ENCODE measurements around the gene EEF2K.
A peak's percentile ranks its signal among the peaks of the same experiment; 100 is the strongest.
"Not testable (repeated sequence)": the region's sequence is repeated elsewhere in the genome, so short reads cannot be mapped to it uniquely, and the experiment has no call there.

EEF2K gene

DNA sequence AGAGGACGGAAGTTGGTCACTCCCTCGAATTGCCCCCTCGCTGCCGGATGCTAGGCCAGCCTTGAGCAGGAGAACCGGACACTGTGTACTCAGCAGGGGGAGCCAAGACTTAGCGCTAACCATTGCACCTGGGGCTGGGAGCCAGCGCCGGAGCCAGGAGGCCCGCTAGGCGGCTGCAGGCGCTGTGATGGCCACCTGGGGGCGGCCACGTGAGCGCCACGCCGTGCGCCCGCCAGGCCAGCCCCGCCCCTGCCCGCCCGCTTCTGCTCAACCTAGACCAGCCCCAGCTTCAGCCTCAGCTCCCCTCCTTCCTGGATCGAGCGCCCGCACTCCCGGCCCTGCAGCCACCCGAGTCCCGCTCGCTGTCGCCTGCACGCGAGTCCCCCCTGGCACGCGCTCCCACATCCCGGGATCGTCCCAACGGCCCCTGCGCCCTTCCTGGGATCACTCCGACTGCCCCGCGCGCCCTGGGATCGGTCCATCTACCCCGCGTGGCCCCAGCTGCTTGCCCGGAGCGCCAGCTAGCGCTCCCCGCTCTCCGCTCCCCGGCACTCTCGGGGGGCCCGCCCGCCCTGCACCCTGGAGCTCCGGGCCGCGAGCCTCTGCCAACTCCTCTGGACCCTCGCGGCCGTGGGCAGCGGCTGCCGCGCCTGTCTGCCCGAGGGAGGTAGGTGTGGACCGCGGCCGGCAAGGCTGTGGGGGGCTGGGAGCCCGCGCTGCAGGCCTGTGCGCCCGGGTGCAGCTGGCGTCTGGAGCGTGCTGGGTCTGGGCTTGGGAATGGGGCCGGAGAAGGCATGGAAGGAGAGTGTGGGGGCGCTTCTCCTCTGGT is at the start of gene EEF2K:
EEF2K (plus strand) TSS at position 266 of the 829 bp plus-strand sequence. CDS start 19,452 bp downstream, outside the sequence.
- no peaks in the 10 kb centered on the region for H3K9me3 Mint-ChIP-seq
- peaks cover 20% of the 10 kb centered on the region for H3K36me3 Mint-ChIP-seq
- peak within 1 kb of the TSS; percentile 77 for H3K27ac Mint-ChIP-seq
- H3K4me1 Mint-ChIP-seq, result peaks cover 48% of the 10 kb centered on the region
- H3K4me3 Mint-ChIP-seq, result peak within 1 kb of the TSS; percentile 89
- peak; percentile 92 for ATAC-seq
- H3K27me3 Mint-ChIP-seq, result no peaks in the 10 kb centered on the region

- H3K36me3 Mint-ChIP-seq, result peaks cover 7% of the 10 kb centered on the region
- peaks cover 18% of the 10 kb centered on the region for H3K27me3 Mint-ChIP-seq
- ATAC-seq, result no peak
- H3K9me3 Mint-ChIP-seq, result peaks cover 5% of the 10 kb centered on the region
- no peak overlapping the region for H3K4me3 Mint-ChIP-seq
- no peak overlapping the region for H3K27ac Mint-ChIP-seq
- no peaks in the 10 kb centered on the region for H3K4me1 Mint-ChIP-seq
Measured at GRCh38 chr16:22161401-22161800, 44.7 kb upstream of the EEF2K start.

DNA sequence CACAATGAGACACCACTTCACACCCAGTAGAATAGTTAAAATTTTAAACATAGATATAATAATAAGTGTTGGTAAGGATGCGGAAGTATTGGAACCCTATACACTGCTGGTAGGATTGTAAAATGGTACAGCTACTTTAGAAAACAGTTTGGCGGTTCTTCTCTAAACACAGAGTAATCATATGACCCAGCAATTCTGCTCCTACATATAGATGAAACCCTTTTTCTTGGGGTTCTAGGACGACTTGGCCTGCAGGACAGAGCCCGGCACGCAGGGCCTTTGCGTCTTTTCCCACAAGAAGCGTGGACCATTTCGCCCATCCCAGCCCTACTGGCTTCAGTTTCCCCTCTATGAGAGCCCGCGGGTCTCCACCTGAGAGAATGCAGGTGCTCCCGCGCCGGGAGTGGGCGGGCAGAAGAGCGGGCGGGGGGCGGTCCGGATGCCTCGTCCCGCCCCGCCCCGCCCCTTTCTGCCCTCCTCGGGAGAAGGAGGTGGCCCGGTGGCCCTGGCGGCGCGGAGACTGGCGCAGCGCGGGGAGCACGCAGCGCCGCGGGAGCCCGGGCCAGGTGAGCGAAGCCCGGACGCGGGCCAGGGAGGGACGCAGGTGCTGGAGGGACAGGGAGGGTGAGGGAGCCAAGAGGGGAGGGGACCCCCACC is 44.0 kb upstream of the EEF2K start, which contains the start of gene SDR42E2:
SDR42E2 (plus strand) TSS at position 508 of the 657 bp plus-strand sequence. CDS start 3,077 bp downstream, outside the sequence.
- H3K27ac Mint-ChIP-seq, result no peak within 1 kb of the TSS
- ATAC-seq, result peak; percentile 24
- peak within 1 kb of the TSS; percentile 3 for H3K4me3 Mint-ChIP-seq

DNA sequence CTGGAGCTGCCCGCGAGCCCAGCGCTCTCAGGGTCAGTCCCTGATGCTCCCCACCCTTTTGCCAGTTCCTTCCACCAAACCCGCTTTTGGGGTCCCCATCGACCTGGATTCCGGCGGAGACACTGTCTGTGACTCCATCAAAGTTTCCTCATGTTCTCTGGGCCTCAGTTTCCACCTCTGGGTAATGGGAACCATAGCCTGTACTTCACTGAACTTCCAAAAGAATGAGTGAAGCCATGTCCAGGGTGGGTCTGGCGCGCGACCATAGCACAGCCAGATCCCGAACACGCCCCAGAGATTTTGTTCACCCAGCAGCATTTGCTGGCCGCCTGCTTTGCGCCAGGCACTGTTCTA is 43.4 kb upstream of the EEF2K start:
- H3K27me3 Mint-ChIP-seq, result peaks cover 16% of the 10 kb centered on the region
- no peaks in the 10 kb centered on the region for H3K4me1 Mint-ChIP-seq
- no peak overlapping the region for H3K27ac Mint-ChIP-seq
- H3K9me3 Mint-ChIP-seq, result peaks cover 5% of the 10 kb centered on the region
- H3K4me3 Mint-ChIP-seq, result no peak overlapping the region
- ATAC-seq, result no peak
- H3K36me3 Mint-ChIP-seq, result peaks cover 7% of the 10 kb centered on the region

More for the DNA sequence above, 44.0 kb upstream of the EEF2K start, which contains the start of gene SDR42E2:
- Mint-ChIP-seq H3K36me3 (peaks cover 7% of the 10 kb centered on the region), H3K27me3 (peaks cover 16% of the 10 kb centered on the region), H3K9me3 (peaks cover 5% of the 10 kb centered on the region), H3K4me1 (no peaks in the 10 kb centered on the region)

DNA sequence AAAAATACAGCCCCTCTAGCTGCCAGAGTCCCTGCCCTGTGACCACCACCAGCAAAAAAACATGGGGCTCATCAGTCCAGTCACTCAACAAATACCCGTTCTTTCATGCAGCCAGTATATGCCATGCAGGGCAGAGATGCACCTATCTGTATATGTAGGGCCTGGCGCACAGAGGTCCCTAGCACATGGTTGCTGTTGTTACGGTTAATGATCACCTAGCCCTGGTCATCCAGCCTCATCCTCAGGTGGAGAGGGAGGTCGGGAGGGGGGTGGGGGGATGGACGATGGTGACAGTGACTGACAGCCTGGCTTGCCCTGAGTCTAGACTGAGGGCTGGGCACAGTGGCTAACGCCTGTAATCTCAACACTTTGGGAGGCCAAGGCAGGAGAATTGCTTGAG is 42.3 kb upstream of the EEF2K start:
- H3K4me3 Mint-ChIP-seq, result no peak overlapping the region
- H3K4me1 Mint-ChIP-seq, result no peaks in the 10 kb centered on the region
- peaks cover 16% of the 10 kb centered on the region for H3K27me3 Mint-ChIP-seq
- no peak for ATAC-seq
- H3K36me3 Mint-ChIP-seq, result peaks cover 7% of the 10 kb centered on the region
- H3K9me3 Mint-ChIP-seq, result peaks cover 5% of the 10 kb centered on the region
- H3K27ac Mint-ChIP-seq, result no peak overlapping the region

DNA sequence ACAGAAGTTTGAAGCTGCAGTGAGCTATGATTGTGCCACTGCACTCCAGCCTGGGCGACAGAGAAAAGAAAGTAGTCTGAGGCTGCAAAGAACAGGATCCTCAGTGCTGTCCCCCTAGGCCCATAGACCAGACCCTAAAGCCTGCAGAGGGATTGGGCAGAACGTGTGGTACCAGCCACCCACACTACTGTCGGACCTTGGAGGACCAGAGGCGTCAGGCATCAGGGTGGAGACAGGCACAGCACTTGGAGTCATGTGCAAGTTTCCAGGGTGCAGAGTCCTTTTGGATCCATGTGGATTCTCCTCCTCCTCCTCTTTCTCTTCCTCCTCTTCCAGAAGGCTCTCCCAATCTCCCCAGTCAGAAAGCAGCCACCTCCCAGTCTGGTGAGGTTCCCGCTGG is 41.6 kb upstream of the EEF2K start:
- H3K9me3 Mint-ChIP-seq, result peaks cover 5% of the 10 kb centered on the region
- peaks cover 7% of the 10 kb centered on the region for H3K36me3 Mint-ChIP-seq
- ATAC-seq, result no peak
- H3K4me3 Mint-ChIP-seq, result no peak overlapping the region
- H3K4me1 Mint-ChIP-seq, result no peaks in the 10 kb centered on the region
- H3K27me3 Mint-ChIP-seq, result peaks cover 16% of the 10 kb centered on the region
- H3K27ac Mint-ChIP-seq, result no peak overlapping the region

DNA sequence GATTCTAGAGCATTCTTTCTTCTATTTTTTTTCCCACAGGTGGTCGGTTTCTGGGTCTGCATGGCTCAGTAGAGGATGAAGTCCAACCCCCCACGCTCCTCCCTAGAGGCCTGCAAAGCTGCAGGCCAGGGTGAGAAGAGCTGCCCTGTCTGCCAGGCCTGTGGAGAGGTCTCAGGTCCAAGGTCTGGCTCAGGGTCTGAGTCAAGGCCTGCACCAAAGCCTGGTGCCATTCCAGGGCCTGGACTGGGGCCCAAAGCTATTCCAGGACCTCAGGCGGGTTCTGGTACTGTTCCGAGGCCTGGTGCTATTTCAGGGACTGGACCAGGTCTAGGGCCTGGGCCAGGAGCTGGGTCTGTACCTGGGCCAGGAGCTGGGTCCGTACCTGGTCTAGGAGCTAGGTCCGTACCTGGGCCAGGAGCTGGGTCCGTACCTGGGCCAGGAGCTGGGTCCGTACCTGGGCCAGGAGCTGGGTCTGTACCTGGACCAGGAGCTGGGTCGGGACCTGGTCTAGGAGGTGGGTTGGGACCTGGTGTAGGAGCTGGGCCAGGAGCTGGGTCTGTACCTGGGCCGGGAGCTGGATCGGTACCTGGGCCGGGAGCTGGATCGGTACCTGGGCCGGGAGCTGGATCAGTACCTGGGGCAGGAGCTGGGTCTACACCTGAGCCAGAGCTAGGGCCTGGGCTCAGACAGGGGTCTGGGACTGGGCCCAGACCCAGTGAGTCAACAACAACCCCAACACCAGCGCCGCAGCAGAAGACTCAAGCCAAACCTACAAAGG is 40.4 kb upstream of the EEF2K start:
- peaks cover 5% of the 10 kb centered on the region for H3K9me3 Mint-ChIP-seq
- peaks cover 7% of the 10 kb centered on the region for H3K36me3 Mint-ChIP-seq
- no peak overlapping the region for H3K4me3 Mint-ChIP-seq
- peak; percentile 28 for ATAC-seq
- H3K4me1 Mint-ChIP-seq, result no peaks in the 10 kb centered on the region
- H3K27me3 Mint-ChIP-seq, result peaks cover 15% of the 10 kb centered on the region
- no peak overlapping the region for H3K27ac Mint-ChIP-seq

DNA sequence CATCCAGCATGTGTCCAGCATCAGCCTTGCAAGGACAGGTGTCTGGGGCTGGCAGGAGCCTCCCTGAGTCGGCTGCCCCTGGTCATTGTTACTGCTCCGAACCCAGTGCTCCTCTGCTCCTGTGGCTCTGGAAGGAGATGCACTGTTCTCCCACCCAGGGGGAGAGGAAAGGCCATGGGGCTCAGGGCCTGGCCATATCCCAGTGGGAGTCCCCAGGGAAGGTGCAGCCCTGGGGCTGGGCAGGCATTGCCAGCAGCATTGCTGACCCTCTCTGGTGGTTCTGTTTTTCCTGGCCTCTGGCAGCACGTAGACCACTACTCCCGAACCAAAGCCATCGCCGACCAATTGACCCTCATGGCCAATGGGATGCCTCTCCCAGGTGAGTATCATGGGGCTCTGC is 34.1 kb upstream of the EEF2K start:
- Mint-ChIP-seq H3K27me3 (no peaks in the 10 kb centered on the region), H3K4me1 (peaks cover 7% of the 10 kb centered on the region), H3K9me3 (no peaks in the 10 kb centered on the region), H3K27ac (no peak overlapping the region), H3K4me3 (no peak overlapping the region), H3K36me3 (no peaks in the 10 kb centered on the region)
- no peak for ATAC-seq

- H3K9me3 Mint-ChIP-seq, H3K4me1 Mint-ChIP-seq, H3K36me3 Mint-ChIP-seq, H3K4me3 Mint-ChIP-seq, H3K27me3 Mint-ChIP-seq, H3K27ac Mint-ChIP-seq, ATAC-seq: not testable (repeated sequence)
Measured at GRCh38 chr16:22172642-22173041, 33.4 kb upstream of the EEF2K start.

GRCh38 chr16:22174642-22175041 is 31.4 kb upstream of the EEF2K start:
- Mint-ChIP-seq H3K27me3 (no peaks in the 10 kb centered on the region), H3K9me3 (no peaks in the 10 kb centered on the region), H3K36me3 (no peaks in the 10 kb centered on the region), H3K4me1 (peaks cover 7% of the 10 kb centered on the region), H3K4me3 (no peak overlapping the region), H3K27ac (no peak overlapping the region)
- ATAC-seq, result no peak

- H3K4me3 Mint-ChIP-seq, result no peak overlapping the region
- H3K9me3 Mint-ChIP-seq, result no peaks in the 10 kb centered on the region
- ATAC-seq, result no peak
- peaks cover 4% of the 10 kb centered on the region for H3K36me3 Mint-ChIP-seq
- H3K27me3 Mint-ChIP-seq, result no peaks in the 10 kb centered on the region
- H3K27ac Mint-ChIP-seq, result no peak overlapping the region
- H3K4me1 Mint-ChIP-seq, result peaks cover 7% of the 10 kb centered on the region
Measured at GRCh38 chr16:22177968-22178930, 27.8 kb upstream of the EEF2K start.

GRCh38 chr16:22181426-22181825 is 24.7 kb upstream of the EEF2K start:
- Mint-ChIP-seq H3K36me3 (peaks cover 4% of the 10 kb centered on the region), H3K27me3 (no peaks in the 10 kb centered on the region), H3K9me3 (no peaks in the 10 kb centered on the region), H3K4me3 (no peak overlapping the region), H3K27ac (no peak overlapping the region), H3K4me1 (peaks cover 7% of the 10 kb centered on the region)
- no peak for ATAC-seq

DNA sequence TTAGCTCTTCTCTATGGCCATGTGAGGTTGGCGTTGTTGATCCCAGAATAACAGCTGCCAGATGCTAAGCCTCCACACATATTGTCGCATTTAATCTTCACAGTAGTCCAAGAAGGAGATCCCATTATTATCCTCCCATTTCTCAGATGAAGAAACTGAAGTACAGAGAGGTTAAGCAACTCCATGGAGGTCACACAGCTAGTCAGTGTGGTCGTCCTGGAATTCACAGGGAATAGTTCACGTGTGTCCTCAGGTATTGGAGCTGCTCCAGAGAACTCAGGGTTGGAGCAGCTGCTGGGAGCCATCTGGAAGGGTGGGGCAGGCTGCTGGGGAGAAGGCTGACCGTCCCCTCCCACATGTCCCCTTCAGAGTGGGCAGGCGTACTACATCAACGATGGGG is 24.2 kb upstream of the EEF2K start:
- H3K4me3 Mint-ChIP-seq, result no peak overlapping the region
- peaks cover 4% of the 10 kb centered on the region for H3K36me3 Mint-ChIP-seq
- no peak for ATAC-seq
- H3K27ac Mint-ChIP-seq, result no peak overlapping the region
- peaks cover 7% of the 10 kb centered on the region for H3K4me1 Mint-ChIP-seq
- H3K27me3 Mint-ChIP-seq, result no peaks in the 10 kb centered on the region
- H3K9me3 Mint-ChIP-seq, result no peaks in the 10 kb centered on the region

- H3K27ac Mint-ChIP-seq, result no peak overlapping the region
- peaks cover 4% of the 10 kb centered on the region for H3K36me3 Mint-ChIP-seq
- no peaks in the 10 kb centered on the region for H3K27me3 Mint-ChIP-seq
- no peaks in the 10 kb centered on the region for H3K9me3 Mint-ChIP-seq
- H3K4me1 Mint-ChIP-seq, result peaks cover 12% of the 10 kb centered on the region
- no peak overlapping the region for H3K4me3 Mint-ChIP-seq
- no peak for ATAC-seq
Measured at GRCh38 chr16:22183335-22183734, 22.7 kb upstream of the EEF2K start.

Measured in stimulated activated memory B cell treated with anti-CD40 and anti-IgM and Interleukin-4, amounts not matched to agents 10 μg/mL and 1 μg/mL and 100 μg/mL, for 72 hours (primary cell).